IMR-90 (cell line): Measurements from ENCODE around the gene TPCN1.

Experiments
- BHLHE40 ChIP-seq: fragments of 150-350 bp; IDR thresholded peaks from 2 replicates; pipeline ENCODE4 v1.6.1; 2016; ENCODE audit warnings: mild to moderate bottlenecking, low read depth, low read length
- CEBPB ChIP-seq: IDR thresholded peaks from 2 replicates; pipeline ENCODE4 v1.6.1; 2012; ENCODE audit warnings: low read depth, low read length, improper control_type of control experiment
- FOS ChIP-seq: fragments of 150-350 bp; IDR thresholded peaks from 2 replicates; pipeline ENCODE4 v1.6.1; 2016; ENCODE audit warnings: low read depth, low read length
- MAFK ChIP-seq: IDR thresholded peaks from 2 replicates; pipeline ENCODE4 v1.6.1; 2012; ENCODE audit warnings: low read depth, low read length, improper control_type of control experiment
- MAZ ChIP-seq: IDR thresholded peaks from 2 replicates; pipeline ENCODE4 v1.6.1; 2012; ENCODE audit warnings: low read depth, mild to moderate bottlenecking, low read length, improper control_type of control experiment, moderate library complexity, borderline replicate concordance
- MXI1 ChIP-seq: IDR thresholded peaks from 2 replicates; pipeline ENCODE4 v1.6.1; 2012; ENCODE audit warnings: low read depth, mild to moderate bottlenecking, low read length, moderate library complexity, borderline replicate concordance
- POLR2A ChIP-seq: IDR thresholded peaks from 2 replicates; pipeline ENCODE4 v1.6.1; 2012; ENCODE audit warnings: mild to moderate bottlenecking, low read depth, low read length
- RAD21 ChIP-seq: IDR thresholded peaks from 2 replicates; pipeline ENCODE4 v1.6.1; 2012; ENCODE audit warnings: low read length, improper control_type of control experiment
- RFX5 ChIP-seq: IDR thresholded peaks from 2 replicates; pipeline ENCODE4 v1.8.0; 2012; ENCODE audit warnings: low read depth, mild to moderate bottlenecking, low read length, moderate library complexity
- SMC3 ChIP-seq: fragments of 150-350 bp; IDR thresholded peaks from 2 replicates; pipeline ENCODE4 v1.6.1; 2016; ENCODE audit warnings: low read depth, mild to moderate bottlenecking, antibody characterized with exemption, low read length, moderate library complexity
- TF ChIP-seq, protein P1 (sequence below): fragments of 150-350 bp; IDR thresholded peaks from 2 replicates; pipeline ENCODE4 v1.6.1; 2016; ENCODE audit warnings: low read depth, mild to moderate bottlenecking, low read length, moderate library complexity, borderline replicate concordance
- TF ChIP-seq, protein P2 (sequence below): conservative IDR thresholded peaks from 2 replicates; pipeline ENCODE4 v1.5.1; 2012; ENCODE audit warnings: mild to moderate bottlenecking, low read depth, low read length, improper control_type of control experiment

- TF ChIP-seq MXI1 (no peak), MAFK (no peak), POLR2A (no peak), CEBPB (no peak), SMC3 (no peak), BHLHE40 (no peak), RAD21 (no peak), MAZ (no peak), FOS (no peak), RFX5 (no peak)
- TF ChIP-seq, protein P1, sequence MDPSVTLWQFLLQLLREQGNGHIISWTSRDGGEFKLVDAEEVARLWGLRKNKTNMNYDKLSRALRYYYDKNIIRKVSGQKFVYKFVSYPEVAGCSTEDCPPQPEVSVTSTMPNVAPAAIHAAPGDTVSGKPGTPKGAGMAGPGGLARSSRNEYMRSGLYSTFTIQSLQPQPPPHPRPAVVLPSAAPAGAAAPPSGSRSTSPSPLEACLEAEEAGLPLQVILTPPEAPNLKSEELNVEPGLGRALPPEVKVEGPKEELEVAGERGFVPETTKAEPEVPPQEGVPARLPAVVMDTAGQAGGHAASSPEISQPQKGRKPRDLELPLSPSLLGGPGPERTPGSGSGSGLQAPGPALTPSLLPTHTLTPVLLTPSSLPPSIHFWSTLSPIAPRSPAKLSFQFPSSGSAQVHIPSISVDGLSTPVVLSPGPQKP: no peak
- TF ChIP-seq, protein P2, sequence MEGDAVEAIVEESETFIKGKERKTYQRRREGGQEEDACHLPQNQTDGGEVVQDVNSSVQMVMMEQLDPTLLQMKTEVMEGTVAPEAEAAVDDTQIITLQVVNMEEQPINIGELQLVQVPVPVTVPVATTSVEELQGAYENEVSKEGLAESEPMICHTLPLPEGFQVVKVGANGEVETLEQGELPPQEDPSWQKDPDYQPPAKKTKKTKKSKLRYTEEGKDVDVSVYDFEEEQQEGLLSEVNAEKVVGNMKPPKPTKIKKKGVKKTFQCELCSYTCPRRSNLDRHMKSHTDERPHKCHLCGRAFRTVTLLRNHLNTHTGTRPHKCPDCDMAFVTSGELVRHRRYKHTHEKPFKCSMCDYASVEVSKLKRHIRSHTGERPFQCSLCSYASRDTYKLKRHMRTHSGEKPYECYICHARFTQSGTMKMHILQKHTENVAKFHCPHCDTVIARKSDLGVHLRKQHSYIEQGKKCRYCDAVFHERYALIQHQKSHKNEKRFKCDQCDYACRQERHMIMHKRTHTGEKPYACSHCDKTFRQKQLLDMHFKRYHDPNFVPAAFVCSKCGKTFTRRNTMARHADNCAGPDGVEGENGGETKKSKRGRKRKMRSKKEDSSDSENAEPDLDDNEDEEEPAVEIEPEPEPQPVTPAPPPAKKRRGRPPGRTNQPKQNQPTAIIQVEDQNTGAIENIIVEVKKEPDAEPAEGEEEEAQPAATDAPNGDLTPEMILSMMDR: no peak
Measured at GRCh38 chr12:113298861-113299545, 77.7 kb downstream of the TPCN1 start.
